ENCODE data around the gene C1orf105.

Gene C1orf105

GRCh38 chr1:172447641-172448040, 27.2 kb downstream of the C1orf105 start:
- no peak for TF ChIP-seq CTCF (IDR thresholded peaks at IDR 0.05; ENCODE audit: insufficient read depth, low read length, poor library complexity, severe bottlenecking)
- Histone ChIP-seq H3K27me3 (replicated peaks; ENCODE audit: control insufficient read depth, insufficient read depth, low read length) (no peaks in the 10 kb centered on the region), H3K36me3 (ENCODE audit: control insufficient read depth, insufficient read depth, low read length) (no peaks in the 10 kb centered on the region; the same call in 1 of the 2 replicates), H3K4me3 (replicated peaks; ENCODE audit: low read depth, low read length) (no peak overlapping the region)
- no peak for DNase-seq (ENCODE audit: extremely low read depth, insufficient read length)

- Histone ChIP-seq H3K36me3 (ENCODE audit: control insufficient read depth, insufficient read depth, low read length) (no peaks in the 10 kb centered on the region; the same call in 1 of the 2 replicates), H3K27me3 (replicated peaks; ENCODE audit: control insufficient read depth, insufficient read depth, low read length) (no peaks in the 10 kb centered on the region), H3K4me3 (replicated peaks; ENCODE audit: low read depth, low read length) (no peak overlapping the region)
- no peak for DNase-seq (ENCODE audit: extremely low read depth, insufficient read length)
- no peak for TF ChIP-seq CTCF (IDR thresholded peaks at IDR 0.05; ENCODE audit: insufficient read depth, low read length, poor library complexity, severe bottlenecking)
Measured at GRCh38 chr1:172448995-172449584, 28.6 kb downstream of the C1orf105 start.

- TF ChIP-seq CTCF (IDR thresholded peaks at IDR 0.05; ENCODE audit: insufficient read depth, low read length, poor library complexity, severe bottlenecking), result peak; percentile 86
- H3K27me3 ChIP-seq (replicated peaks; ENCODE audit: control insufficient read depth, insufficient read depth, low read length), result no peaks in the 10 kb centered on the region
- no peaks in the 10 kb centered on the region; the same call in 1 of the 2 replicates for H3K36me3 ChIP-seq (ENCODE audit: control insufficient read depth, insufficient read depth, low read length)
- peak; percentile 36 for DNase-seq (ENCODE audit: extremely low read depth, insufficient read length)
- no peak overlapping the region for H3K4me3 ChIP-seq (replicated peaks; ENCODE audit: low read depth, low read length)
Measured at GRCh38 chr1:172449585-172450523, 29.4 kb downstream of the C1orf105 start.

- Histone ChIP-seq H3K36me3 (ENCODE audit: control insufficient read depth, insufficient read depth, low read length) (no peaks in the 10 kb centered on the region; the same call in 1 of the 2 replicates), H3K4me3 (replicated peaks; ENCODE audit: low read depth, low read length) (no peak overlapping the region), H3K27me3 (replicated peaks; ENCODE audit: control insufficient read depth, insufficient read depth, low read length) (no peaks in the 10 kb centered on the region)
- no peak for DNase-seq (ENCODE audit: extremely low read depth, insufficient read length)
- no peak for TF ChIP-seq CTCF (IDR thresholded peaks at IDR 0.05; ENCODE audit: insufficient read depth, low read length, poor library complexity, severe bottlenecking)
Measured at GRCh38 chr1:172450524-172450885, 30.0 kb downstream of the C1orf105 start.

- no peak for DNase-seq (ENCODE audit: extremely low read depth, insufficient read length)
- Histone ChIP-seq H3K36me3 (ENCODE audit: control insufficient read depth, insufficient read depth, low read length) (no peaks in the 10 kb centered on the region; the same call in 1 of the 2 replicates), H3K4me3 (replicated peaks; ENCODE audit: low read depth, low read length) (no peak overlapping the region), H3K27me3 (replicated peaks; ENCODE audit: control insufficient read depth, insufficient read depth, low read length) (no peaks in the 10 kb centered on the region)
- TF ChIP-seq CTCF (IDR thresholded peaks at IDR 0.05; ENCODE audit: insufficient read depth, low read length, poor library complexity, severe bottlenecking), result no peak
Measured at GRCh38 chr1:172451002-172451443, 30.5 kb downstream of the C1orf105 start.
